HG03521 (cell line): Measurements from ENCODE around the gene RAB26.
"Not testable (repeated sequence)": the region's sequence is repeated elsewhere in the genome, so short reads cannot be mapped to it uniquely, and the experiment has no call there.

Source experiments
- ATAC-seq: cut with Tn5 transposase; IDR thresholded peaks from one replicate; pipeline ENCODE4 v1.9.1; 2021; ENCODE audit warnings: mild to moderate bottlenecking, moderate library complexity; ENCODE audit not compliant: unreplicated experiment

Gene RAB26, protein sequence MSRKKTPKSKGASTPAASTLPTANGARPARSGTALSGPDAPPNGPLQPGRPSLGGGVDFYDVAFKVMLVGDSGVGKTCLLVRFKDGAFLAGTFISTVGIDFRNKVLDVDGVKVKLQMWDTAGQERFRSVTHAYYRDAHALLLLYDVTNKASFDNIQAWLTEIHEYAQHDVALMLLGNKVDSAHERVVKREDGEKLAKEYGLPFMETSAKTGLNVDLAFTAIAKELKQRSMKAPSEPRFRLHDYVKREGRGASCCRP

GRCh38 chr16:2147981-2148671, at the start of gene RAB26:
TSS of gene RAB26 (plus strand) at chr16:2148625. CDS start at chr16:2148784, 159 bp downstream.
- no peak for ATAC-seq

GRCh38 chr16:2101581-2101980, 46.8 kb upstream of the RAB26 start:
- not testable (repeated sequence) for ATAC-seq

- ATAC-seq, result no peak
Measured at GRCh38 chr16:2102471-2102870, 46.0 kb upstream of the RAB26 start.

- ATAC-seq, result not testable (repeated sequence)
Measured at GRCh38 chr16:2104464-2104863, 44.0 kb upstream of the RAB26 start.

DNA sequence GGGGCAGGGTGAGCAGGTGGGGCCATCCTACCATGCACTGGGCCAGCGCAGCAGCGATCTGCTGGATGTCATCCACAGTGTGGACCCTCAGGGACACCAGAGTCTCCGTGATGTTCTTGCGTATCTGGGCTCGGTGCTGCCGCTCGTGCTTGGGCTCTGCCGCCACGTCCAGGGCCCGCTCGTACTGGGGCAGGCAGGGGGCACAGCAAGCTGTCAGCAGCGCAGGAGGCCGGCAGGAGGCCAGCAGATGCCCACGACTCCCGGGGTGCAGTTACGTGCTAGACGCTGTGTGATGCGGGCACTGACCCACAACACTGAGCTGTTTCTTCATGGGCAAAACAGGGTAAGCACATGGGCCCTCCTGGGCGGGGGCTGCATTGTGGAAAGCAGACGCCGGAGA, 43.1 kb upstream of the RAB26 start:
- not testable (repeated sequence) for ATAC-seq

- ATAC-seq, result not testable (repeated sequence)
Measured at GRCh38 chr16:2105769-2106168, 42.7 kb upstream of the RAB26 start.

- not testable (repeated sequence) for ATAC-seq
Measured at GRCh38 chr16:2106211-2106610, 42.2 kb upstream of the RAB26 start.

DNA sequence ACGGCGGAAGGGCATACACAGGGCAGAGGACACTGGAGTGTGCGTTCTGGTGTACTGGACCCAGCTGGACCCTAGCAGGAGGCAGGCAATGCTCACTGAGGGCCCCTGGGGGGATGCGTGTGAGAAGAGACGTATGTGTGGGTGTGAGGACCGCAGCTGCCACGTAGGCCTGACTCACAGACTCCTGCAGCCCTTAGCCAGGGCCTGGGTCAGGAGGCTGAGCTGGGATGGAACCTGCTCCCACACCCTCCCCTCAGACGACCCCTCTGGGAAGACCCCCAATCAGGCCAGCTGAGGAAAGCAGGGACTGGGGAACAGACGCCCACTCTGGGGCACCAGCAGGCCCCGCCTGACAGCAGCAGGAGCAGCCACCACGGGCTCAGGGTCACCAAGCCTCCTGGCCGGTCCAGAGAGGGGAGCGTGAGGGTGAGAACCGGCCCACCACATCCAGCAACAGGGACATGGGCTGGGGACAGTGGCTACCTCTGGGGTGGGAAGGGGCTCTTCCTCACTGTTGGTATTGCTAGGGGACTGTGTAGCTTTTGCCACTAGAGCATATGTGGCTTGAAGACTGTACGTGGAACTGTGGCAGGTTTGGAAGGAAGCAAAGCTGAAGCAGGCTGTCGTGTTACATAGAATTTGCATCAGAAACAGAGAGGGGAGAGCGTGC, 41.2 kb upstream of the RAB26 start:
- ATAC-seq, result not testable (repeated sequence)

DNA sequence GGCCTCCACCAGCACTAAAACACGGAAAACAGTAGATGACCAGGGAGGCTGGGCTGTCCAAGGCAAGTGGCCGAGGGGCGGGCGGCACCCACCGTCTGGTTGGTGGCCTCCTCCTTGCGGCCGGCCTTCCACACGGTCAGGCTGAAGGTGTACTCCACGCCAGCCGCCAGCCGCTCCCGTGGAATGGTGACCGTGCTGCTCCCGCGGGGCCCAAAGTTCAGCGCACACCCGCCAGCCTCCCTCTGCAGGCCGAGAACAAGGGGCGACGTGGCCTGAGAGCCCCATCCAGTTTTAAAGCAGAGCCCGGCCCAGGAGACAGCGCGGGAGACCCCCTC, 40.7 kb upstream of the RAB26 start:
- not testable (repeated sequence) for ATAC-seq

GRCh38 chr16:2108446-2109270, 39.8 kb upstream of the RAB26 start:
- not testable (repeated sequence) for ATAC-seq

GRCh38 chr16:2109271-2109580, 39.2 kb upstream of the RAB26 start:
- ATAC-seq, result not testable (repeated sequence)

GRCh38 chr16:2109872-2110271, 38.6 kb upstream of the RAB26 start:
- not testable (repeated sequence) for ATAC-seq

GRCh38 chr16:2110332-2111008, 38.0 kb upstream of the RAB26 start:
- not testable (repeated sequence) for ATAC-seq

DNA sequence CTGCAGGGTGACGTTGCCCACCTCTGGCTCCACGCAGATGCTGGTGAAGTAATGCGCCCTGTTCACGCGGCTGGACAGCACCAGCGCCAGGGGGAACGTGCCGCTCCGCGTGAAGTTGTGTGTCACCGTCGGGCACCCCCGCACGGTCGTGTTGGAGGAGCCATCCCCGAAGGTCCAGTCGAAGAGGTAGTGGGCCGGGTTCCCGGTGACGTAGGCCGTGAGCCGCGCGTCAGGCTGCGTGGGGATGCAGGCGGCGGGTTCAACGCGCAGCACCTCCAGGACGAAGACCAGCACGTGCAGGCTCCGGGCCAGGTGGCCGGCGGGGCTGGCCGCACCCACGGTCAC, 37.4 kb upstream of the RAB26 start:
- ATAC-seq, result not testable (repeated sequence)

DNA sequence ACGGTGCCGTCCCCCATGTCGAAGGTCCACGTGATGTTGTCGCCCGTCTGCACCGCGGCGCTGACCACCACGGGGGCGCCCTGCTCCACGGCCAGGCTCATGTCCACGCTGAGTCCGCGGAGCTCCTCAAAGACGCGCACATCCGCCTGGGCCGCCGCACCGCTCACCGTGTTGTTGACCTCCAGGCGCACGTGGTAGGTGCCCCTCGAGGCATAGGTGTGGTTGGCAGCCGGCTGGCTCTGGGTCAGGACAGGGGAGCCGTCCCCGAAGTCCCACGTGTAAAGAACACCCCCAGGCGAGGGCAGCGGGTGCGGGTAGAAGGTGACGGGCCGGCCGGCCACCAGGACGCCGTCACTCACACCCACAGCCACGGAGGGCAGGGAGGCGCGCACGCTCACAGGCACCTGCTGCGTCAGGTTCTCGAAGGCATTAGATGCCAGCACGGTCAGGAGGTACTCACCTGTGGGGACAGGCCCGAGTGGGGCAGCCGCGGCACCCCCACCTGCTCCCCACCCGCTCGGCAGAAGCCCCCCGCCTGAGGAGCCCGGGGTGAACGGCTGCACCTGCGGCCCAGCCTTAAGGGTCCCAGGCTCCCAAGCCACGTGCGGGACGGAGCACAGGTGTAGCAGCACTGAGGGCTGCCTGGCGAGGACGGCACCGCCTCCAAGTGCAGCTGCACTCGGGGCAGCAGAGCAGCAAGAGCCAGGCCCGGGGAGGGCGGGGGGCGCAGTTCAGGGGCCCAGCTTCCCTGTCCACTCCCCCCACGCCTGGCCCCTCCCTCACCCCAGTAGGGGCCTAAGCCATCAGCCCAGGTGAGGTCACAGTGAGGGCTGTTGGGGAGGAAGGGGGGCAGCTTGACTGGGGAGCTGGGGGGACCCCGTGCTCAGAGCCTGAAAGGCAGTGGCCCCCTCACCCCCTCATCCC, 36.8 kb upstream of the RAB26 start:
- not testable (repeated sequence) for ATAC-seq

DNA sequence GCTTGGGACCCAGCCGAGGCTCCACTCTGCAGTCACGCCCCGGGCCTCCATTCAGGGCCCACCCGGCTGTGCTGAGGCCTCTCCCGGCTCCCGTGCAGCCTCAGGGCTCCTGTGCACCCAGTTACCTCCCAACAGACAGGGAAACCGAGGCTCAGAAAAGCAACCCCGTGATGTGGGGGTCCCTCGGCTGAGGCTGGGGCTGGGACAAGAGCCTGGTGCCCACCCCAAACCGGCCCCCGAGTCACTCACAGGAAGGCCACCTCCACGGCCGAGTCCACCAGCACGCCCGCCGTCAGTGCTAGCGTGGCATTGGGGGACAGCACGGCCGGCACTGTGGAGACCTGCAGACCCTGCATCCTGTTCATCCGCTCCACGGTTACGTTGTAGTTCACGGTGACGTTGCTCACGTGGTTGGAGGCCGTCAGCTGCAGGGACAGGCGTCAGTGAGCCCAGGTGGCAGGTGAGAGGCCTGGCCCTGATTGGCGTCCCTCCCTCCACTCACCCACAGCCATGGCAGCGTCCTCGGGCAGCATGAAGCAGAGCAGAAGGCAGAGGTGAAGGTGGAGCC, 35.8 kb upstream of the RAB26 start:
- not testable (repeated sequence) for ATAC-seq

- not testable (repeated sequence) for ATAC-seq
Measured at GRCh38 chr16:2114225-2114624, 34.2 kb upstream of the RAB26 start.

DNA sequence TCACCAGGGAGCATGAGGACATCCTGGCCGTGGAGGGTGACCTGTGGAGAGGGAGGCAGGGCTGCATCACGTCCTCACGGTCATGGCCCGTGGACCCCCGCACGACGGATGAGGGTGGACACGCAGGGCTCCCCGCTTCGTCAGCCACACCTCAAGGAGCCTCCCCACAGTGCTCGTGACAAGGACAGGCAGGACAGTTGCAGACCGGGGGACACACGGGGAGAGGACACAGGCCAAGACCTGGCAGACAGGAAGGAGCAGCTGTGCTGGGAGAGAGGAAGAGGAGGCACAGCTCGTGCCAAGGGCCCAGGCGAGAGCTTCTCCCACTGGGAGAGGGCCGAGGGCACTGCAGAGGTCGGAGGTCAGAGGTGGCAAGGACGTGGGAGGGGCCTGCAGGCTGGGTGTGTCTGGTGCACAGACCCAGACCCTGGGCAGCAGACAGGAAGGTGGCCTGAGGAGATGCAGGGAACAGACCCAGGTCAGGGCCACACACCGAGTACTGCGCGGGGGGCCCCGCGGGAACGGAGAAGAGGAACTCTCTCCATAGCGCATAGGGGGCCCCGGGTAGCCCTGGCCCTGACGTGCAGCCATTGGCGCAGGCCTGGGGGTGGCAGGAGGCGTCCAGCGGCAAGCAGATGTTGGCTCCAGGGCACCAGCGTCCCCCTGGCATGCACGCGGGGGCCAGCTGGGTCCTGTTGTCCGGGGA, 33.4 kb upstream of the RAB26 start:
- not testable (repeated sequence) for ATAC-seq

- no peak for ATAC-seq
Measured at GRCh38 chr16:2115591-2115973, 32.8 kb upstream of the RAB26 start.
